Measurements from ENCODE around the gene B9D1.

DNA sequence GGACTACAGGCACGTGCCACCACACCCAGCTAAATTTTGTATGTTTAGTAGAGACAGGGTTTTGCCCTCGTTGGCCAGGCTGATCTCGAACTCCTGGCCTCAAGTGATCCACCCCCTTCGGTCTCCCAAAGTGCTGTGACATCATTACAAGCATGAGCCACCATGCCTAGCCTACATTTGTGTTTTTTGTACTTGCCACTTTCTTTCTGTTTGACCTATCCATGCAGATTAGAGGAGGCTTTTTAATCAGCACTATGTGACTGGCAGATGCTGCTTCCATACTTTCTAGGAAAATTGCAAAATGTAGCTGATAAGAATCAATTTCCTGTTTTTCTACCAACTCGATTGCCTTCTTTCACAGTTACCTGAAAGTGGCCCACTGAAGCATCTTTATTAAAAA is 57.3 kb downstream of the B9D1 start:
- TF ChIP-seq, protein P1, sequence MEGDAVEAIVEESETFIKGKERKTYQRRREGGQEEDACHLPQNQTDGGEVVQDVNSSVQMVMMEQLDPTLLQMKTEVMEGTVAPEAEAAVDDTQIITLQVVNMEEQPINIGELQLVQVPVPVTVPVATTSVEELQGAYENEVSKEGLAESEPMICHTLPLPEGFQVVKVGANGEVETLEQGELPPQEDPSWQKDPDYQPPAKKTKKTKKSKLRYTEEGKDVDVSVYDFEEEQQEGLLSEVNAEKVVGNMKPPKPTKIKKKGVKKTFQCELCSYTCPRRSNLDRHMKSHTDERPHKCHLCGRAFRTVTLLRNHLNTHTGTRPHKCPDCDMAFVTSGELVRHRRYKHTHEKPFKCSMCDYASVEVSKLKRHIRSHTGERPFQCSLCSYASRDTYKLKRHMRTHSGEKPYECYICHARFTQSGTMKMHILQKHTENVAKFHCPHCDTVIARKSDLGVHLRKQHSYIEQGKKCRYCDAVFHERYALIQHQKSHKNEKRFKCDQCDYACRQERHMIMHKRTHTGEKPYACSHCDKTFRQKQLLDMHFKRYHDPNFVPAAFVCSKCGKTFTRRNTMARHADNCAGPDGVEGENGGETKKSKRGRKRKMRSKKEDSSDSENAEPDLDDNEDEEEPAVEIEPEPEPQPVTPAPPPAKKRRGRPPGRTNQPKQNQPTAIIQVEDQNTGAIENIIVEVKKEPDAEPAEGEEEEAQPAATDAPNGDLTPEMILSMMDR (conservative IDR thresholded peaks at IDR 0.05 in 1 of 2, IDR thresholded peaks at IDR 0.05 in 1 of 2; ENCODE audit: extremely low read depth in 1 of 2, insufficient read depth in 1 of 2, low read depth in 1 of 2, low read length in 2 of 2): no peak
- TF ChIP-seq EZH2 (IDR thresholded peaks at IDR 0.05; ENCODE audit: borderline replicate concordance, low read length): no peak

Data from mammary epithelial cell (primary cell).